ENCODE results near the gene CEP131. TPM values are rescaled to one million over a fixed set of nuclear protein-coding genes. Genes with fewer than 3 reads are reported as not detected.

CEP131 gene
- total and polyA plus RNA-seq, 2 donors (not counting 3 experiments of a cell fraction or from before 2014, with no cell fraction given) = 5.3 to 17.9 TPM

GRCh38 chr17:81192386-81193050 lies 30.2 kb downstream of the CEP131 start:
- peaks cover 0 to 7% of the 10 kb centered on the region in 2 experiments for H3K36me3 ChIP-seq (ENCODE audit: control insufficient read depth in 2 of 2, extremely low read depth in 1 of 2, insufficient read depth in 2 of 2, low read length in 2 of 2)
- dilution Hi-C loops (cut with MboI; ENCODE audit: extremely low pct_ligation_motif_present, low sequenced_read_pairs) (no loop called here), intact Hi-C loops (cut with micrococcal nuclease) (no loop called here)
- ChIA-PET POLR2A (no interaction called here), CTCF (no interaction called here)
- no peak overlapping the region for H2AFZ ChIP-seq (ENCODE audit: low read depth, low read length)
- H3K9me3 ChIP-seq (replicated peaks; ENCODE audit: control insufficient read depth, insufficient read depth, low read length) = no peaks in the 10 kb centered on the region
- no peak overlapping the region for H3K27ac ChIP-seq (ENCODE audit: insufficient read depth, low read depth, low read length)
- BruUV-seq (replicated peaks) = no TSS peak
- no peak for DNase-seq (ENCODE audit: low read depth, low spot score)
- H3K4me3 ChIP-seq (replicated peaks in 1 of 3; ENCODE audit: insufficient read depth in 1 of 3, low read depth in 1 of 3, low read length in 3 of 3) = no peak overlapping the region
- FAIRE-seq = no peak
- no peaks in the 10 kb centered on the region for H4K20me1 ChIP-seq (replicated peaks; ENCODE audit: control insufficient read depth, extremely low read depth, insufficient read depth, low read length)
- H3K9me1 ChIP-seq (replicated peaks; ENCODE audit: control insufficient read depth, extremely low read depth, insufficient read depth, low read length) = no peaks in the 10 kb centered on the region
- no peaks in the 10 kb centered on the region for H3K4me1 ChIP-seq (ENCODE audit: control insufficient read depth, extremely low read depth, insufficient read depth, low read length)
- no peak for TF ChIP-seq JUN (IDR thresholded peaks at IDR 0.05; ENCODE audit: borderline replicate concordance, insufficient read depth, insufficient read length, low read depth)
- H3K79me2 ChIP-seq (ENCODE audit: control insufficient read depth, insufficient read depth, low read length) = no peaks in the 10 kb centered on the region
- H3K9ac ChIP-seq (replicated peaks; ENCODE audit: extremely low read depth, insufficient read depth, low read length) = no peak overlapping the region
- H3K4me2 ChIP-seq (ENCODE audit: insufficient read depth, low read length) = no peak overlapping the region
- H3K27me3 ChIP-seq (ENCODE audit: control insufficient read depth in 2 of 2, insufficient read depth in 2 of 2, low read length in 2 of 2) = no peaks in the 10 kb centered on the region

GRCh38 chr17:81191646-81192045 lies 31.1 kb downstream of the CEP131 start:
- no peak overlapping the region for H3K4me3 ChIP-seq (replicated peaks in 1 of 3; ENCODE audit: insufficient read depth in 1 of 3, low read depth in 1 of 3, low read length in 3 of 3)
- no peak overlapping the region for H2AFZ ChIP-seq (ENCODE audit: low read depth, low read length)
- FAIRE-seq = no peak
- H3K4me2 ChIP-seq (ENCODE audit: insufficient read depth, low read length) = no peak overlapping the region
- H3K9ac ChIP-seq (replicated peaks; ENCODE audit: extremely low read depth, insufficient read depth, low read length) = no peak overlapping the region
- CTCF ChIA-PET = interaction anchor here (0.9 to 5.5 kb wide), 2 partner anchors 46 to 49 kb away, joined by 3 to 40 read pairs; no protein-coding TSS in a partner anchor
- no peaks in the 10 kb centered on the region for H4K20me1 ChIP-seq (replicated peaks; ENCODE audit: control insufficient read depth, extremely low read depth, insufficient read depth, low read length)
- BruUV-seq (replicated peaks) = no TSS peak
- no peaks in the 10 kb centered on the region for H3K9me1 ChIP-seq (replicated peaks; ENCODE audit: control insufficient read depth, extremely low read depth, insufficient read depth, low read length)
- no peaks in the 10 kb centered on the region for H3K79me2 ChIP-seq (ENCODE audit: control insufficient read depth, insufficient read depth, low read length)
- DNase-seq (ENCODE audit: low read depth, low spot score) = no peak
- H3K27ac ChIP-seq (ENCODE audit: insufficient read depth, low read depth, low read length) = no peak overlapping the region
- H3K9me3 ChIP-seq (replicated peaks; ENCODE audit: control insufficient read depth, insufficient read depth, low read length) = no peaks in the 10 kb centered on the region
- H3K36me3 ChIP-seq (ENCODE audit: control insufficient read depth in 2 of 2, extremely low read depth in 1 of 2, insufficient read depth in 2 of 2, low read length in 2 of 2) = peaks cover 0 to 7% of the 10 kb centered on the region in 2 experiments
- POLR2A ChIA-PET = no interaction called here
- TF ChIP-seq MYC (IDR thresholded peaks at IDR 0.05; ENCODE audit: low read depth, low read length) (no peak), JUN (IDR thresholded peaks at IDR 0.05; ENCODE audit: borderline replicate concordance, insufficient read depth, insufficient read length, low read depth) (no peak), POLR2A (IDR thresholded peaks at IDR 0.05; ENCODE audit: low read depth, low read length) (no peak), POLR2AphosphoS5 (IDR thresholded peaks at IDR 0.05; ENCODE audit: insufficient read depth, low read depth, low read length) (no peak), EZH2 (IDR thresholded peaks at IDR 0.05; ENCODE audit: borderline replicate concordance, low read depth, low read length, severe bottlenecking) (no peak), CTCF (IDR thresholded peaks at IDR 0.05; ENCODE audit: extremely low read depth in 1 of 2, insufficient read depth in 1 of 2, low read depth in 1 of 2, low read length in 2 of 2) (no peak), FOS (IDR thresholded peaks at IDR 0.05; ENCODE audit: borderline replicate concordance, insufficient read depth, low read length) (no peak), MAX (IDR thresholded peaks at IDR 0.05; ENCODE audit: insufficient read depth, insufficient read length) (no peak), GATA2 (IDR thresholded peaks at IDR 0.05; ENCODE audit: insufficient read depth, insufficient read length, low read depth, low read length) (no peak)
- dilution Hi-C loops (cut with MboI; ENCODE audit: extremely low pct_ligation_motif_present, low sequenced_read_pairs) = no loop called here
- H3K27me3 ChIP-seq (ENCODE audit: control insufficient read depth in 2 of 2, insufficient read depth in 2 of 2, low read length in 2 of 2) = no peaks in the 10 kb centered on the region
- intact Hi-C loops (cut with micrococcal nuclease) = no loop called here
- no peaks in the 10 kb centered on the region for H3K4me1 ChIP-seq (ENCODE audit: control insufficient read depth, extremely low read depth, insufficient read depth, low read length)
